PFSK-1 (cell line): ENCODE results near the gene ITPR3.

ENCODE experiments used
- FOXP2 ChIP-seq: optimal IDR thresholded peaks from 2 replicates; pipeline ENCODE3; 2011; ENCODE audit warnings: borderline replicate concordance, control low read depth, inconsistent platforms; ENCODE audit not compliant: insufficient read depth; ENCODE audit errors: extremely low read length, extremely low read depth
- POLR2AphosphoS5 ChIP-seq: IDR thresholded peaks from 2 replicates; pipeline ENCODE4 v1.6.1; 2012; ENCODE audit warnings: low read depth, mild to moderate bottlenecking, control low read depth, low read length, moderate library complexity
- SIN3A ChIP-seq: IDR thresholded peaks from 2 replicates; pipeline ENCODE4 v1.6.1; 2012; ENCODE audit warnings: mild to moderate bottlenecking, low read length, moderate library complexity, borderline replicate concordance; ENCODE audit not compliant: insufficient read depth
- TAF1 ChIP-seq: IDR thresholded peaks from 2 replicates; pipeline ENCODE4 v1.6.1; 2012; ENCODE audit warnings: low read length, control low read depth, borderline replicate concordance; ENCODE audit not compliant: insufficient read depth
- TF ChIP-seq, protein P1 (sequence below), 2 experiments: IDR thresholded peaks; 2 replicates each; pipeline versions ENCODE4 v1.6.1 to v1.8.0; 2011 to 2012; ENCODE audit warnings: low read depth in 2 of 2, low read length in 2 of 2, control low read depth in 1 of 2, inconsistent platforms in 1 of 2, mild to moderate bottlenecking in 1 of 2, moderate library complexity in 1 of 2; ENCODE audit not compliant: insufficient read depth in 1 of 2

The ITPR3 gene

DNA sequence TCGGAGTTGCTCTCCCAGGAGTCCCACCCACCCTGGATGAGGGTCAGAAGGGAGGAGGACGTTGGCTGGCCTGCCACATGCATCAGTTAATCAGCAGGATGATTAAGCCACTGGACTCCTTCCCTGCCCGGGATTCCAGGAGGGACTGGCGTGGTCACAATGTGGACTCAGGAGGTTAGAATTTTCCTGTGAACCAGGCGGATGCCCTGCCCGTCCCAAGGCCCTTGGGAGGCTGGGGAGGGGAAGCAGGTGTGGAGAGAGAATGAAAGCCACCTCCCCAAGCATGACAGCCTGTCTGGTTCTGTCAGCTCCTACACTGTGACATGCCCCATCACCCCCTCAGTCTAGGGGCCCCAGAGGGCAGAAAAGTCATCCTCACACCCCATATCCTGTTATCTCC is 11.6 kb upstream of the ITPR3 start:
- TF ChIP-seq, protein P1, sequence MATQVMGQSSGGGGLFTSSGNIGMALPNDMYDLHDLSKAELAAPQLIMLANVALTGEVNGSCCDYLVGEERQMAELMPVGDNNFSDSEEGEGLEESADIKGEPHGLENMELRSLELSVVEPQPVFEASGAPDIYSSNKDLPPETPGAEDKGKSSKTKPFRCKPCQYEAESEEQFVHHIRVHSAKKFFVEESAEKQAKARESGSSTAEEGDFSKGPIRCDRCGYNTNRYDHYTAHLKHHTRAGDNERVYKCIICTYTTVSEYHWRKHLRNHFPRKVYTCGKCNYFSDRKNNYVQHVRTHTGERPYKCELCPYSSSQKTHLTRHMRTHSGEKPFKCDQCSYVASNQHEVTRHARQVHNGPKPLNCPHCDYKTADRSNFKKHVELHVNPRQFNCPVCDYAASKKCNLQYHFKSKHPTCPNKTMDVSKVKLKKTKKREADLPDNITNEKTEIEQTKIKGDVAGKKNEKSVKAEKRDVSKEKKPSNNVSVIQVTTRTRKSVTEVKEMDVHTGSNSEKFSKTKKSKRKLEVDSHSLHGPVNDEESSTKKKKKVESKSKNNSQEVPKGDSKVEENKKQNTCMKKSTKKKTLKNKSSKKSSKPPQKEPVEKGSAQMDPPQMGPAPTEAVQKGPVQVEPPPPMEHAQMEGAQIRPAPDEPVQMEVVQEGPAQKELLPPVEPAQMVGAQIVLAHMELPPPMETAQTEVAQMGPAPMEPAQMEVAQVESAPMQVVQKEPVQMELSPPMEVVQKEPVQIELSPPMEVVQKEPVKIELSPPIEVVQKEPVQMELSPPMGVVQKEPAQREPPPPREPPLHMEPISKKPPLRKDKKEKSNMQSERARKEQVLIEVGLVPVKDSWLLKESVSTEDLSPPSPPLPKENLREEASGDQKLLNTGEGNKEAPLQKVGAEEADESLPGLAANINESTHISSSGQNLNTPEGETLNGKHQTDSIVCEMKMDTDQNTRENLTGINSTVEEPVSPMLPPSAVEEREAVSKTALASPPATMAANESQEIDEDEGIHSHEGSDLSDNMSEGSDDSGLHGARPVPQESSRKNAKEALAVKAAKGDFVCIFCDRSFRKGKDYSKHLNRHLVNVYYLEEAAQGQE (IDR thresholded peaks at IDR 0.05; ENCODE audit: insufficient read depth in 1 of 2, low read depth in 2 of 2, low read length in 2 of 2), result no peak
- no peak for TF ChIP-seq SIN3A
- TF ChIP-seq FOXP2, result no peak
- no peak for TF ChIP-seq POLR2AphosphoS5
- no peak for TF ChIP-seq TAF1

DNA sequence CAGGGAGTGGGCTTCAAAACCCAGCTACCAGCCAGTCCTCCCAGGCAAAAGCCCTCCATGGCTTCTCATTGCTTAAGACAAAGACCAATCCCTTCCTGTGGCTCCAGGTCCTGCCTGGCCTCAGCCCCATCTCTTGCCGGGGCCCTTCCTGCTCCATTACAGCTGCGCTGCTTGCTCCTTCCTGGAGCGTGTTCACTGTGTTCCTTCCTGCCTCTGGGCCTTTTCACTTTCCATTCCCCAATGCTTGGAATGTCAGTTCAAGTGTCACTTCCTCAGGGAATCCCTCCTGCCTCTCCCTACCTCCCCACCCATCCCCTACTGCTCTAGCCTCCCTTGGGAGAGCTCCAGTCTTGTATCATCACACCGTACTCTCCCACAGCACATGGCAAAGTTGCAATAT is 11.1 kb upstream of the ITPR3 start:
- TF ChIP-seq POLR2AphosphoS5 (no peak), FOXP2 (peak; percentile 36)

DNA sequence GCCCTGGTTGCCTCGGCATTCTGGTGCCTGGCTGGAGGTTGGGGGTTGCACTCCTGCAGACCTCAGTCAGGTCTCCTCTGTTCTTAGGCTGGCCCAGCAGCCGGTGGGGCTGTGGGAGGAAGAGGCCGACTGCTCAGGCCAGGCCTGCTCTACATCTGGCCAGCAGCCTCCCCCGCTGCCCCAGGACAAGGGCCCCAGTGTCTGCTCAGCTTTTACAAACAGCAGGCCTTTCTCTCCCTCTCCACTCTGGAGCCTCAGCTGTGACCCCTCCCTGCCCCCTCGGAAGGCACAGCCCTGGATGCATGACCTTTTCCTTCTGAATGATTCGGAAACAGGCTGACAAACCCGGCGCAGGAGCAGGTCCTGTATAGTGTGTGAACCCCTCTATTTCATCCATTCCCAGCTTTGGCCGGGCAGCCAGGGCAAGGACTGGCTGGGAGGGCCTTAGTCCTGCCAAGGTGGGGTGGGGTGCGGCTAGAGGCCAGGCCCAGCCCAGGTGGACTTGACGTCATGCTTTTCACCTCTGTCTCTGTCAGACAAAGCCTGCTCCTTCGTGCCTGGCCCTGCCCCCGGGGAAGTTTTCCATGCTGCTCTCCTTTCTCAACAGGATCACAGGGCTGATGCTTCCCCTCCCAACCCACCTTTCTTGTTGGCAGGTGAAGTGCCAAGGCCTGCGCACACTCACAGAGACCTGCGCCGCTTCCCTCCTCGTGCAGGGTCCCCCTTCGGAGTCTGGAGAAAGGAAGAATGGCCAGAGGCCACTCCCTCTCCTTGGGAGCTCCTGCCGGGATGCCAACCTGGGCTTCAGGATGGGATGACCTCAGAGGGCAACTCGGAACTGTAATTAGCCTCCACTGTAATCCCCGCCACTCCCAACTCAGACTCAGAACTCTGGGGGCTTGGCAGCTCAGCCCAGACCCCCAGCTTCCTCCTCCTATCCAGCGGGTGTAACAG is 10.1 kb upstream of the ITPR3 start:
- TF ChIP-seq, protein P1 (IDR thresholded peaks at IDR 0.05; ENCODE audit: insufficient read depth in 1 of 2, low read depth in 2 of 2, low read length in 2 of 2), result no peak
- TF ChIP-seq POLR2AphosphoS5 (no peak), FOXP2 (peak; percentile 16), TAF1 (no peak)

DNA sequence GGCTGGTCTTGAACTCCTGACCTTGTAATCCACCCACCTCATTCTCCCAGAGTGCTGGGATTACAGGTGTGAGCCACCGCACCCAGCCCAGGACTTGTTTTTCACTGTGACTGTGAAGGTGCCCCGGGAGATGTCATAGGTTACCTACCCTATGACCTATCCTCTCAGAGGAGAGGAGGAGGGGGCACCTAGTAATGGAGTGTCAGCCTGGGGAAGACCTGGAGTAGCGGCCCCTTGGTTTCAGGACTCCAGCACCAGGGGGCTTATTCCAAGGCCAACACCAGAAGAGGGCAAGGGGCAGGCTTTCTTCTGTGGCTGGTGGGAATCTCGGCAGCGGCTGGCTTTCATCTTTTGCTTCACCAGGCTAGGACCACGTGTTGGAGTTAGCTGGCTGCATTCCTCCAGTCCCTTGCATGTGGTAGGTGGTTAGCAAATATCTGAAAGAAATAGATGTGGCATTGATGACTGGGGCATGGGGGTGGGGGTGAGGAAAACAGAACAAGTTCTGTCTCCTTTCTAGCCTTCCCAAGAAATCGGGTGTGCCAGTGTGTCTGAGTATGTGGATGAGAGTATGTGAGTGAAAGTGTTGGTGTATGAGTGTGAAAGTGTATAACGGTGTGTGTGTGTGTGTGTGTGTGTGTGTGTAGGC is 7.9 kb upstream of the ITPR3 start:
- TF ChIP-seq SIN3A (no peak), POLR2AphosphoS5 (no peak), FOXP2 (no peak), TAF1 (no peak)
- TF ChIP-seq, protein P1 (IDR thresholded peaks at IDR 0.05; ENCODE audit: insufficient read depth in 1 of 2, low read depth in 2 of 2, low read length in 2 of 2), result no peak

DNA sequence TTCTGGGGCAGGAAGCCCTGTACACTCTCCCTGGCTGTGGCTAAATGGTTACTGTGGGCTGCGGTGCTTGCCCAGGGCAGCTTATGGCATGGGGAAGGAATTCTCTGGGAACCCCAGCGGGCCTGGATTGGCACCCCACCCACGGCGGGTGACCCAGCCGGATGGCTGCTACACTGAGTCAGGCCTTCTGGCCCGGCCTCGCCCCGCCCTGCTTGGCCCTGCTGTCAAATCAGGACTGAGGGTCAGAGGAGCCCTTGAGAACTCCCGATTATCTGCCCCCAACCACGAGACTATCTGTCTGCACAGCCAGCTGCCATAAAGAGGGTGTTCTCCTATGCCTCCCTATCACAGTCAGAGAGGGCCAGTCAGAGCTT is 7.3 kb upstream of the ITPR3 start:
- TF ChIP-seq TAF1 (no peak), POLR2AphosphoS5 (no peak), FOXP2 (no peak), SIN3A (no peak)
- TF ChIP-seq, protein P1 (IDR thresholded peaks at IDR 0.05; ENCODE audit: insufficient read depth in 1 of 2, low read depth in 2 of 2, low read length in 2 of 2), result no peak
